Glutamatergic neuron (in vitro differentiated cells): ENCODE data around the gene AOX1. TPM values are rescaled to one million over a fixed set of nuclear protein-coding genes. Genes with fewer than 3 reads are reported as not detected.

Source experiments
- DNase-seq: peaks from one replicate; pipeline ENCODE4 v3.0.0; 2022
- H3K27ac Mint-ChIP-seq: one replicate; pipeline ENCODE4 v1.8.0; 2020; ENCODE audit warnings: mild to moderate bottlenecking, mixed read lengths, inconsistent platforms; ENCODE audit not compliant: unreplicated experiment
- H3K27me3 Mint-ChIP-seq: one replicate; pipeline ENCODE4 v1.8.0; 2020; ENCODE audit warnings: mild to moderate bottlenecking, moderate library complexity, mixed read lengths, inconsistent platforms; ENCODE audit not compliant: unreplicated experiment
- H3K36me3 Mint-ChIP-seq: one replicate; pipeline ENCODE4 v1.8.0; 2020; ENCODE audit warnings: mild to moderate bottlenecking, mixed read lengths, inconsistent platforms; ENCODE audit not compliant: unreplicated experiment
- H3K4me1 Mint-ChIP-seq: one replicate; pipeline ENCODE4 v1.8.0; 2020; ENCODE audit warnings: mild to moderate bottlenecking, low read depth, mixed read lengths, inconsistent platforms; ENCODE audit not compliant: unreplicated experiment
- H3K4me3 Mint-ChIP-seq: one replicate; pipeline ENCODE4 v1.8.0; 2020; ENCODE audit warnings: mild to moderate bottlenecking, mixed read lengths, inconsistent platforms; ENCODE audit not compliant: unreplicated experiment
- H3K9me3 Mint-ChIP-seq: one replicate; pipeline ENCODE4 v1.8.0; 2020; ENCODE audit warnings: mild to moderate bottlenecking, moderate library complexity, mixed read lengths, inconsistent platforms; ENCODE audit not compliant: unreplicated experiment
- total RNA-seq: library from RNA; stranded (reverse); fragmentation: NEBNext Ultra II Directional; extraction: Animal tissue kit (Norgen Biotek cat#: 25700); gene quantifications from one replicate; pipeline ENCODE4 v1.2.1, GENCODE V29; 2021; ENCODE audit not compliant: unreplicated experiment
- TF ChIP-seq, protein P1 (sequence below): fragments of 200-600 bp; sonication (generic); IDR thresholded peaks from one replicate; pipeline ENCODE4 v1.5.0; 2021; ENCODE audit not compliant: partially characterized antibody, unreplicated experiment

AOX1 gene
- total RNA-seq, 1 donor from 2014 or later, result 0.32 TPM

GRCh38 chr2:200618590-200619021 lies 32.8 kb downstream of the AOX1 start:
- Mint-ChIP-seq H3K9me3 (no peaks in the 10 kb centered on the region), H3K27ac (no peak overlapping the region), H3K27me3 (peaks cover 1% of the 10 kb centered on the region), H3K4me1 (no peaks in the 10 kb centered on the region), H3K4me3 (no peak overlapping the region), H3K36me3 (no peaks in the 10 kb centered on the region)
- no peak for DNase-seq
- TF ChIP-seq, protein P1, sequence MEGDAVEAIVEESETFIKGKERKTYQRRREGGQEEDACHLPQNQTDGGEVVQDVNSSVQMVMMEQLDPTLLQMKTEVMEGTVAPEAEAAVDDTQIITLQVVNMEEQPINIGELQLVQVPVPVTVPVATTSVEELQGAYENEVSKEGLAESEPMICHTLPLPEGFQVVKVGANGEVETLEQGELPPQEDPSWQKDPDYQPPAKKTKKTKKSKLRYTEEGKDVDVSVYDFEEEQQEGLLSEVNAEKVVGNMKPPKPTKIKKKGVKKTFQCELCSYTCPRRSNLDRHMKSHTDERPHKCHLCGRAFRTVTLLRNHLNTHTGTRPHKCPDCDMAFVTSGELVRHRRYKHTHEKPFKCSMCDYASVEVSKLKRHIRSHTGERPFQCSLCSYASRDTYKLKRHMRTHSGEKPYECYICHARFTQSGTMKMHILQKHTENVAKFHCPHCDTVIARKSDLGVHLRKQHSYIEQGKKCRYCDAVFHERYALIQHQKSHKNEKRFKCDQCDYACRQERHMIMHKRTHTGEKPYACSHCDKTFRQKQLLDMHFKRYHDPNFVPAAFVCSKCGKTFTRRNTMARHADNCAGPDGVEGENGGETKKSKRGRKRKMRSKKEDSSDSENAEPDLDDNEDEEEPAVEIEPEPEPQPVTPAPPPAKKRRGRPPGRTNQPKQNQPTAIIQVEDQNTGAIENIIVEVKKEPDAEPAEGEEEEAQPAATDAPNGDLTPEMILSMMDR, result no peak

DNA sequence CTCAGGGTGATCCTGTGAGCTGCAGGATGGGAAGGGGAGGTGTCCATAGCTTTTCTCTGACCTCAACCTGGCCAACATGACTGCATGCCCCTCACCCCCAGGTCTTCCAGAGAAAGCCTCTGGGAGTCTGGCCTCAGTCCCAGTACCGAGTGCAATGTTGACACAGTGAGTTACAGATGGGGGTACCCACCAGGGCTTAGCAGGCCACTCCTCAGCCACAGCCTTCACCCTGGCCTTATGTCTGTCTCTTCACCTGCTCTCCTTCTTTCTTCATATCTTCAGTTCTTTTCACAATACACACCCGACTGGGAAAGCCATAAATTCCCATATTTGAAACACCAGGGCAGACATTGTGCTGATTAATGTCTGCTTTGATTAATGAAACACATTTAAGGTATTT lies 33.5 kb downstream of the AOX1 start:
- no peak overlapping the region for H3K4me3 Mint-ChIP-seq

GRCh38 chr2:200620606-200621390 lies 35.0 kb downstream of the AOX1 start:
- H3K9me3 Mint-ChIP-seq, result no peaks in the 10 kb centered on the region
- no peak for DNase-seq
- peaks cover 1% of the 10 kb centered on the region for H3K27me3 Mint-ChIP-seq
- no peak overlapping the region for H3K27ac Mint-ChIP-seq
- no peak overlapping the region for H3K4me3 Mint-ChIP-seq
- no peaks in the 10 kb centered on the region for H3K36me3 Mint-ChIP-seq
- TF ChIP-seq, protein P1, result no peak
- H3K4me1 Mint-ChIP-seq, result no peaks in the 10 kb centered on the region

More for the DNA sequence above, 33.5 kb downstream of the AOX1 start:
- TF ChIP-seq, protein P1, result no peak
- Mint-ChIP-seq H3K36me3 (no peaks in the 10 kb centered on the region), H3K27ac (no peak overlapping the region), H3K4me1 (no peaks in the 10 kb centered on the region), H3K9me3 (no peaks in the 10 kb centered on the region), H3K27me3 (peaks cover 1% of the 10 kb centered on the region)
- DNase-seq, result no peak

DNA sequence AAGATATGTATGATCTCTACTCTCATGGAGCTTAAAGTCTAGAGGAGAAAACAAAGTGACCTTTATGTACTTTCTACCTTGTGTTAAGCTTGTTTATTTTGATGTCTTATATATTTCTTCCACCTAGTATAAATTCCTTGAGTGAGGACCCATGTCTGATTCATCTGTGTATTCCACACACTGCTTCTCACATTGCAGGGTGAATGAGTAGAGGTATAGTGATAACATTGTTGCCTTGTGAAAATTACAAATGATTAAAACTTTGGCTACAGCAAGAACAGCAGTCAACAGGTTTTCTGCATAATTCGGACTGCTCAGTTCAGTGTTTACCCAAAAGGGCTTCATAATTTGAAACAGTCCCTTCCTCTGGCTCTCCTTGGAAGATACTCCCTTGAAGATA lies 36.3 kb downstream of the AOX1 start:
- no peak overlapping the region for H3K27ac Mint-ChIP-seq
- H3K4me1 Mint-ChIP-seq, result no peaks in the 10 kb centered on the region
- H3K9me3 Mint-ChIP-seq, result no peaks in the 10 kb centered on the region
- H3K27me3 Mint-ChIP-seq, result peaks cover 1% of the 10 kb centered on the region
- no peak overlapping the region for H3K4me3 Mint-ChIP-seq
- DNase-seq, result no peak
- TF ChIP-seq, protein P1, result no peak
- H3K36me3 Mint-ChIP-seq, result no peaks in the 10 kb centered on the region

DNA sequence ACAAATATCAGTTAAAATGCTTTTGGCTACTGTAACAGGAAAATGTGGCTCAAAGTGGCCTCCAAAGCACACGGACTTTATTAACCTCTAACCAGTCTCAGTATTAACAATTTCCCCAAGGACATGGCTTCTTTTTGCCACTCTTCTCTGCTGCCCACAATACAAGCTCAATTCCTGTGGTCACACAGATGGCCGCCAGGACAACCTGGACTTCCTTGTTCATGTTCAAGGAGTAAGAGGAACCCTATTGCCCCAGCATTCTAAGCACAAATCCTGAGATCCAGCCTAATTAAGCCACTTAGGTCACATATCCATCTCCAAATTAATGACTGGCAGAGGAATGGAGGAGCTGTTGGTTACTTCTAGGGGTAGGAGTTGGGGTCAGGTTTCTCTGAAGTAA lies 38.2 kb downstream of the AOX1 start:
- Mint-ChIP-seq H3K27me3 (peaks cover 1% of the 10 kb centered on the region), H3K4me3 (no peak overlapping the region)

More for the DNA sequence above, 38.2 kb downstream of the AOX1 start:
- no peaks in the 10 kb centered on the region for H3K4me1 Mint-ChIP-seq
- H3K9me3 Mint-ChIP-seq, result no peaks in the 10 kb centered on the region
- H3K27ac Mint-ChIP-seq, result no peak overlapping the region
- DNase-seq, result no peak
- TF ChIP-seq, protein P1, result no peak
- no peaks in the 10 kb centered on the region for H3K36me3 Mint-ChIP-seq
